ENCODE measurements around the gene MLKL. TPM values are rescaled to one million over a fixed set of nuclear protein-coding genes. Genes with fewer than 3 reads are reported as not detected.

The MLKL gene
- 1 to 10 TPM; 4.7 to 6.0 (median 5.9) TPM for polyA plus RNA-seq (ENCODE audit: insufficient read depth in 1 of 5, insufficient read length in 5 of 5, low replicate concordance in 1 of 5)
- long read RNA-seq, donor 1 = 0 reads
- long read RNA-seq, donor 2 = 0 reads
- long read RNA-seq, donor 3 = 0 reads
- long read RNA-seq, donor 4, partial matches to known transcripts = 0 of 2 reads
- long read RNA-seq, donor 4, other reads (novel, unspliced or antisense) = 0 of 2 reads
- long read RNA-seq, donor 5 = 0 reads
- long read RNA-seq, donor 6, partial matches to known transcripts = 0 of 2 reads
- long read RNA-seq, donor 6, other reads (novel, unspliced or antisense) = 0 of 2 reads
- long read RNA-seq, donor 7, partial matches to known transcripts = 0 of 2 reads
- long read RNA-seq, donor 7, other reads (novel, unspliced or antisense) = 0 of 2 reads
- long read RNA-seq, donor 8 = 0 reads

GRCh38 chr16:74700438-74701225 is at the start of gene MLKL:
Gene MLKL (minus strand): TSS chr16:74700862. CDS start chr16:74695757, 5,105 bp downstream.
- DNase-seq = peak; percentile 11 to 12

GRCh38 chr16:74749291-74750055 is 48.8 kb upstream of the MLKL start:
- no peak for DNase-seq

GRCh38 chr16:74748616-74749026 is 48.0 kb upstream of the MLKL start:
- no peak for DNase-seq

- no peak for DNase-seq
Measured at GRCh38 chr16:74747716-74748615, 47.3 kb upstream of the MLKL start.

- no peak for DNase-seq
Measured at GRCh38 chr16:74745926-74746325, 45.3 kb upstream of the MLKL start.

GRCh38 chr16:74745109-74745615 is 44.5 kb upstream of the MLKL start:
- DNase-seq = no peak

- no peak for DNase-seq
Measured at GRCh38 chr16:74744566-74744965, 43.9 kb upstream of the MLKL start.

- DNase-seq = peak; percentile 56 to 65
Measured at GRCh38 chr16:74743668-74744299, 43.1 kb upstream of the MLKL start.

GRCh38 chr16:74743045-74743667 is 42.5 kb upstream of the MLKL start:
- no peak for DNase-seq

GRCh38 chr16:74742051-74742481 is 41.4 kb upstream of the MLKL start:
- no peak for DNase-seq

GRCh38 chr16:74740795-74741304 is 40.2 kb upstream of the MLKL start:
- no peak for DNase-seq

- no peak for DNase-seq
Measured at GRCh38 chr16:74739275-74739674, 38.6 kb upstream of the MLKL start.

- DNase-seq = no peak
Measured at GRCh38 chr16:74738816-74739215, 38.2 kb upstream of the MLKL start.

- DNase-seq = no peak
Measured at GRCh38 chr16:74738113-74738541, 37.5 kb upstream of the MLKL start.

GRCh38 chr16:74737521-74737920 is 36.9 kb upstream of the MLKL start:
- DNase-seq = no peak

- no peak for DNase-seq
Measured at GRCh38 chr16:74736531-74737157, 36.0 kb upstream of the MLKL start.

- DNase-seq = no peak
Measured at GRCh38 chr16:74735554-74735953, 34.9 kb upstream of the MLKL start.

- peak in 1 of 2 donors; percentile 21 for DNase-seq
Measured at GRCh38 chr16:74735162-74735452, 34.4 kb upstream of the MLKL start.

Measured in right lung (tissue), 10 donors.